Smooth muscle cell (in vitro differentiated cells): ENCODE data around the gene MPP2. TPM values are rescaled to one million over a fixed set of nuclear protein-coding genes. Genes with fewer than 3 reads are reported as not detected.

ENCODE experiments used
- DNase-seq: peaks from one replicate; lab custom pipeline; 2025; ENCODE audit not compliant: unreplicated experiment; lab: John Stamatoyannopoulos, UW
- H2AFZ ChIP-seq: fragments of 200-600 bp; sonication (generic); 2 replicates; pipeline ENCODE4 v1.6.0; 2016; ENCODE audit warnings: antibody characterized with exemption, low read depth, mild to moderate bottlenecking
- H3F3A ChIP-seq: fragments of 200-600 bp; sonication (generic); 2 replicates; pipeline ENCODE4 v1.6.0; 2017; ENCODE audit warnings: antibody characterized with exemption, low read depth
- H3K27ac ChIP-seq: fragments of 200-600 bp; sonication (generic); 2 replicates; pipeline ENCODE4 v1.5.1; 2016; ENCODE audit warnings: low read depth, mild to moderate bottlenecking
- H3K27me3 ChIP-seq: fragments of 200-600 bp; sonication (generic); 2 replicates; pipeline ENCODE4 v1.6.1; 2016; ENCODE audit warnings: low read depth, mild to moderate bottlenecking
- H3K36me3 ChIP-seq: fragments of 200-600 bp; sonication (generic); 2 replicates; pipeline ENCODE4 v1.5.1; 2016; ENCODE audit warnings: low read depth
- H3K4me1 ChIP-seq: fragments of 200-600 bp; sonication (generic); 2 replicates; pipeline ENCODE4 v1.5.1; 2016; ENCODE audit warnings: low read depth
- H3K4me2 ChIP-seq: fragments of 200-600 bp; sonication (generic); 2 replicates; pipeline ENCODE4 v1.6.0; 2016; ENCODE audit warnings: mild to moderate bottlenecking
- H3K4me3 ChIP-seq: fragments of 200-600 bp; sonication (generic); 2 replicates; pipeline ENCODE4 v1.5.1; 2016; ENCODE audit warnings: mild to moderate bottlenecking
- H3K79me2 ChIP-seq: fragments of 200-600 bp; sonication (generic); 2 replicates; pipeline ENCODE4 v1.6.0; 2016; ENCODE audit warnings: low read depth, mild to moderate bottlenecking
- H3K9ac ChIP-seq: fragments of 200-600 bp; sonication (generic); 2 replicates; pipeline ENCODE4 v1.6.0; 2016; ENCODE audit warnings: low read depth
- H3K9me3 ChIP-seq: fragments of 200-600 bp; sonication (generic); replicated peaks from 2 replicates; pipeline ENCODE4 v1.5.1; 2016; ENCODE audit warnings: low read depth
- H4K20me1 ChIP-seq: fragments of 200-600 bp; sonication (generic); 2 replicates; pipeline ENCODE4 v1.6.0; 2016; ENCODE audit warnings: low read depth
- WGBS: methylation state at CpG from one replicate; pipeline ENCODE4 v1.1.7; 2016; ENCODE audit warnings: low lambda C conversion rate; 5-methylcytosine and 5-hydroxymethylcytosine counted together
- polyA plus RNA-seq: library from polyadenylated mRNA; unstranded; fragments of >200 nt; fragmentation: Nextera tagmentation; extraction: Ambion mirVana; gene quantifications from 2 replicates; pipeline ENCODE4 v1.2.1, GENCODE V29; 2016
- total RNA-seq: library from RNA; depleted of rRNA; stranded (reverse); fragments of >200 nt; gene quantifications from 2 replicates; pipeline ENCODE4 v1.2.3, GENCODE V29; 2014
- TF ChIP-seq, protein P1 (sequence below): fragments of 200-600 bp; sonication (generic); IDR thresholded peaks from 2 replicates; pipeline ENCODE4 v1.5.1; 2017; ENCODE audit warnings: borderline replicate concordance, mild to moderate bottlenecking, antibody characterized with exemption; ENCODE audit not compliant: insufficient read depth, poor library complexity, severe bottlenecking

The MPP2 gene
- total and polyA plus RNA-seq, 2 experiments from 2014 or later, result 15.4 to 19.4 TPM

DNA sequence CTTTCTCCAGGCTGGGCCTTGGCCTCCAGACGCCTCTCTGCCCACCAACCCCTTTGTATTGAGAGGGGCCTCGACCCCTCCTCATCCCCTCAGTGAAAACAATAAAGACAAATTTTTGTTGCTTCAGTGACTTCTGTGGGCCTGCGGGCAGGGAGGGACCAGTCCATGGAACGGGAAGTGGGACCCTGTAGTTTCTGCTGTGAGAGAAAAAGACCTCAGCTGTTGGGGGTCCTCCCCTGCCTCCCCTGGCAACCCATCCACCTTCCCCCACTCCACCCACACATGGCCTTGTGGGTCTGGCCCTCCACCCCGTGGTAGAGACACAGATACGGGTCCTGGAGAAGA lies 31.5 kb upstream of the MPP2 start:
- WGBS, result 87% methylated on average over 6 of the region's 6 CpGs
- DNase-seq, result no peak
- H3F3A ChIP-seq, result no peaks in the 10 kb centered on the region

DNA sequence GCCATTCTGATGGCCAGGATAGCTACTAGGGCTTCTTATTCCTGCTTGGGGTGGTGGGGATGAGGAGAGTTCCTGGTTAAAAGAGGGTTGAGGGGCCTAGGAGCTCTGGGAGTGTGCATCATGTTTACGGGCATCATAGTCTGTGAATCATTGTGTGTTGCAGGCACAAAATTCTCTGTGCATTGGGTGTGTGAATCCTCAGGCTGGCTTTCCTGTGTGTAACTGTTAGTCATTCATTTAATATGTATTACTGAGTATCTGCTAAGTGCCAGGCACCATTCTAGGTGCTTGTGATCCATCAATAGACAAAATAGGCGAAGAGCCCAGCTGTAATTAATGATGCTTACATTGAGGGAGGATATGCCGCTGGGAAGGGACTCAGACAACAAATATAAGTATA lies 29.1 kb upstream of the MPP2 start:
- H3K79me2 ChIP-seq, result no peaks in the 10 kb centered on the region
- no peak overlapping the region for H3K27ac ChIP-seq
- no peak overlapping the region for H3K4me2 ChIP-seq
- H3K4me1 ChIP-seq, result peaks cover 5% of the 10 kb centered on the region
- H2AFZ ChIP-seq, result no peak overlapping the region
- no peaks in the 10 kb centered on the region for H4K20me1 ChIP-seq
- TF ChIP-seq, protein P1, sequence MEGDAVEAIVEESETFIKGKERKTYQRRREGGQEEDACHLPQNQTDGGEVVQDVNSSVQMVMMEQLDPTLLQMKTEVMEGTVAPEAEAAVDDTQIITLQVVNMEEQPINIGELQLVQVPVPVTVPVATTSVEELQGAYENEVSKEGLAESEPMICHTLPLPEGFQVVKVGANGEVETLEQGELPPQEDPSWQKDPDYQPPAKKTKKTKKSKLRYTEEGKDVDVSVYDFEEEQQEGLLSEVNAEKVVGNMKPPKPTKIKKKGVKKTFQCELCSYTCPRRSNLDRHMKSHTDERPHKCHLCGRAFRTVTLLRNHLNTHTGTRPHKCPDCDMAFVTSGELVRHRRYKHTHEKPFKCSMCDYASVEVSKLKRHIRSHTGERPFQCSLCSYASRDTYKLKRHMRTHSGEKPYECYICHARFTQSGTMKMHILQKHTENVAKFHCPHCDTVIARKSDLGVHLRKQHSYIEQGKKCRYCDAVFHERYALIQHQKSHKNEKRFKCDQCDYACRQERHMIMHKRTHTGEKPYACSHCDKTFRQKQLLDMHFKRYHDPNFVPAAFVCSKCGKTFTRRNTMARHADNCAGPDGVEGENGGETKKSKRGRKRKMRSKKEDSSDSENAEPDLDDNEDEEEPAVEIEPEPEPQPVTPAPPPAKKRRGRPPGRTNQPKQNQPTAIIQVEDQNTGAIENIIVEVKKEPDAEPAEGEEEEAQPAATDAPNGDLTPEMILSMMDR, result no peak
- no peaks in the 10 kb centered on the region for H3K9me3 ChIP-seq
- H3F3A ChIP-seq, result no peaks in the 10 kb centered on the region
- no peaks in the 10 kb centered on the region for H3K36me3 ChIP-seq
- WGBS, result 84% methylated on average over 3 of the region's 3 CpGs
- no peak overlapping the region for H3K9ac ChIP-seq
- H3K27me3 ChIP-seq, result peaks cover 18% of the 10 kb centered on the region
- DNase-seq, result no peak
- no peak overlapping the region for H3K4me3 ChIP-seq

More for the DNA sequence above, 31.5 kb upstream of the MPP2 start:
- H3K4me2 ChIP-seq, result no peak overlapping the region
- H3K9me3 ChIP-seq, result no peaks in the 10 kb centered on the region
- H3K27ac ChIP-seq, result no peak overlapping the region
- no peak overlapping the region for H3K9ac ChIP-seq
- H3K36me3 ChIP-seq, result no peaks in the 10 kb centered on the region
- TF ChIP-seq, protein P1, result no peak
- peaks cover 18% of the 10 kb centered on the region for H3K27me3 ChIP-seq
- no peak overlapping the region for H3K4me3 ChIP-seq
- H4K20me1 ChIP-seq, result no peaks in the 10 kb centered on the region
- H3K4me1 ChIP-seq, result peaks cover 5% of the 10 kb centered on the region
- H2AFZ ChIP-seq, result no peak overlapping the region
- no peaks in the 10 kb centered on the region for H3K79me2 ChIP-seq

DNA sequence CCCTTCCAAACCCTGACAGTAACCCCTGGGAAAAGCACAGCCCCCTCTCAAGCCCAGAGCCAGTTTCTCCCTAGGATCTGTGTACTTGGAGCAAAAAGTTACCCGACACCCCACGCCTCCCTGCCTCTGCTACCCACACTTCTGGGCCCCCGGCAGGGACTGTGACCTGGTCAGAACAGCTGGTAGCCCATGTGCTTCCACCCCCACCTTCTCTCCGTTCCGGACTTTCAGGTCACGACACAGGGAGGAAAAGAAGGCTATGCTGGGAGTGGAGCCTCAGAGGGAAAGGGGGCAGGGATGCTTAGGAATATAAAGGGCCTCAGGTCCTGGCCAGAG lies 28.6 kb upstream of the MPP2 start:
- Histone ChIP-seq H4K20me1 (no peaks in the 10 kb centered on the region), H3K27me3 (peaks cover 18% of the 10 kb centered on the region), H3K79me2 (no peaks in the 10 kb centered on the region), H3K9me3 (no peaks in the 10 kb centered on the region), H2AFZ (no peak overlapping the region), H3K4me1 (peaks cover 5% of the 10 kb centered on the region), H3F3A (no peaks in the 10 kb centered on the region), H3K9ac (no peak overlapping the region), H3K4me2 (no peak overlapping the region), H3K4me3 (no peak overlapping the region), H3K36me3 (no peaks in the 10 kb centered on the region), H3K27ac (no peak overlapping the region)
- DNase-seq, result no peak
- 78% methylated on average over 6 of the region's 6 CpGs for WGBS
- TF ChIP-seq, protein P1, result no peak

DNA sequence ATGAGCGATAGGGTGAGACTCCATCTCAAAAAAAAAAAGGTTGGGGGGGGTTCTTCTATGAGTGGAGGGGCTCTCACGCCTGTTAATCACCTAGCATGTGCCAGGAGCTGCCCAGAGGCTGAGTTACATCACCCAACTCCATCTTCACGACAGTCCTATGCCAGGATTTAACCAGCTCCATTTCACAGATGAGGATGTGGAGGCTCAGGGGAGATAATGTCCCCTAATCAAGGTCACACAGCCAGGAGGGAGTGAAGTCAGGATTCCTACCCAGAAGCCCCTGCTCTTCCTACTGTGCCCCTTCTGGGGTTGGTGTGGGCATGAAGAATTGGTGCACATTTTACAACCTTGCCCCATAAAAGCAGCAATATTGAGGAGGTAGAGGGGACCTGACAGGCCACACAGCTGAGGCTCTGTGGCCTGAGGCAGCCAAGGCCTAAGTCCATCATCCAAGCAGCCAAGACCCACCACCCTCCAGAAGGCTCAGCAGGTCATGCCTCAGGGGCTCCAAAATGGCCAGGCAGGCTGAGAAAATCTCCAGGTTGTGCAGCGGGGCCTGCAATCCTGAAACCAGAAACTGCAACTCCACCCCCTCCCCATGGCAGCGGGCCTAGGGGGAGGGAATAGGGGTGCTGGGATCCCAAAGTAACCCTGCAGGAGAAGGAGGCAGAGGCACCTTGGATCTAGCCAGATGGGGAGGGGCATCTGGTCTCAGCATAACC lies 28.0 kb upstream of the MPP2 start:
- DNase-seq, result no peak
- no peak overlapping the region for H2AFZ ChIP-seq
- no peak overlapping the region for H3K9ac ChIP-seq
- 90% methylated on average over 5 of the region's 5 CpGs for whole genome bisulfite sequencing
- no peaks in the 10 kb centered on the region for H3K36me3 ChIP-seq
- peaks cover 5% of the 10 kb centered on the region for H3K4me1 ChIP-seq
- H3K79me2 ChIP-seq, result no peaks in the 10 kb centered on the region
- no peak overlapping the region for H3K4me3 ChIP-seq
- H3K9me3 ChIP-seq, result no peaks in the 10 kb centered on the region
- H3K27ac ChIP-seq, result no peak overlapping the region
- TF ChIP-seq, protein P1, result no peak
- no peaks in the 10 kb centered on the region for H4K20me1 ChIP-seq
- H3K4me2 ChIP-seq, result no peak overlapping the region
- H3F3A ChIP-seq, result no peaks in the 10 kb centered on the region
- peaks cover 18% of the 10 kb centered on the region for H3K27me3 ChIP-seq
